Endothelial cell of umbilical vein (primary cell): ENCODE measurements around the gene RAN.

ENCODE experiments used
- EZH2 ChIP-seq: IDR thresholded peaks from 2 replicates; pipeline ENCODE4 v1.6.1; 2012; ENCODE audit warnings: borderline replicate concordance, low read depth, mild to moderate bottlenecking, moderate library complexity, low read length, inconsistent platforms; ENCODE audit not compliant: severe bottlenecking
- FOS ChIP-seq: IDR thresholded peaks from 2 replicates; pipeline ENCODE4 v1.6.1; 2011; ENCODE audit warnings: mild to moderate bottlenecking, low read length, moderate library complexity, borderline replicate concordance; ENCODE audit not compliant: insufficient read depth
- GATA2 ChIP-seq: IDR thresholded peaks from 2 replicates; pipeline ENCODE4 v1.7.0; 2011; ENCODE audit warnings: low read depth, mild to moderate bottlenecking, moderate library complexity, mixed read lengths, low read length; ENCODE audit not compliant: insufficient read length, insufficient read depth
- JUN ChIP-seq: IDR thresholded peaks from 2 replicates; pipeline ENCODE4 v1.6.1; 2011; ENCODE audit warnings: borderline replicate concordance, low read depth; ENCODE audit not compliant: insufficient read length, insufficient read depth
- MYC ChIP-seq: IDR thresholded peaks from one replicate; pipeline ENCODE4 v1.6.1; 2011; ENCODE audit warnings: mild to moderate bottlenecking, low read depth, low read length
- POLR2A ChIP-seq: IDR thresholded peaks from 2 replicates; pipeline ENCODE4 v1.6.1; 2012; ENCODE audit warnings: low read depth, mild to moderate bottlenecking, control low read depth, low read length
- POLR2AphosphoS5 ChIP-seq: IDR thresholded peaks from 2 replicates; pipeline ENCODE4 v1.6.1; 2012; ENCODE audit warnings: low read depth, mild to moderate bottlenecking, control low read depth, low read length, moderate library complexity; ENCODE audit not compliant: insufficient read depth
- TF ChIP-seq, protein P1 (sequence below), 2 donors: IDR thresholded peaks; 1 replicate in 1 of 2; 2 replicates in 1 of 2; pipeline ENCODE4 v1.5.1; 2011; ENCODE audit warnings: low read length in 2 of 2, mild to moderate bottlenecking in 2 of 2, moderate library complexity in 2 of 2, control low read depth in 1 of 2, inconsistent platforms in 1 of 2, low read depth in 1 of 2; ENCODE audit not compliant: insufficient read depth in 1 of 2; ENCODE audit errors: extremely low read depth in 1 of 2
- TF ChIP-seq, protein P2 (sequence below): IDR thresholded peaks from 2 replicates; pipeline ENCODE4 v1.6.1; 2011; ENCODE audit not compliant: insufficient read depth, insufficient read length

GRCh38 chr12:130858084-130858483 is 13.8 kb upstream of the RAN start:
- no peak for TF ChIP-seq FOS
- TF ChIP-seq EZH2, result no peak
- TF ChIP-seq, protein P1, sequence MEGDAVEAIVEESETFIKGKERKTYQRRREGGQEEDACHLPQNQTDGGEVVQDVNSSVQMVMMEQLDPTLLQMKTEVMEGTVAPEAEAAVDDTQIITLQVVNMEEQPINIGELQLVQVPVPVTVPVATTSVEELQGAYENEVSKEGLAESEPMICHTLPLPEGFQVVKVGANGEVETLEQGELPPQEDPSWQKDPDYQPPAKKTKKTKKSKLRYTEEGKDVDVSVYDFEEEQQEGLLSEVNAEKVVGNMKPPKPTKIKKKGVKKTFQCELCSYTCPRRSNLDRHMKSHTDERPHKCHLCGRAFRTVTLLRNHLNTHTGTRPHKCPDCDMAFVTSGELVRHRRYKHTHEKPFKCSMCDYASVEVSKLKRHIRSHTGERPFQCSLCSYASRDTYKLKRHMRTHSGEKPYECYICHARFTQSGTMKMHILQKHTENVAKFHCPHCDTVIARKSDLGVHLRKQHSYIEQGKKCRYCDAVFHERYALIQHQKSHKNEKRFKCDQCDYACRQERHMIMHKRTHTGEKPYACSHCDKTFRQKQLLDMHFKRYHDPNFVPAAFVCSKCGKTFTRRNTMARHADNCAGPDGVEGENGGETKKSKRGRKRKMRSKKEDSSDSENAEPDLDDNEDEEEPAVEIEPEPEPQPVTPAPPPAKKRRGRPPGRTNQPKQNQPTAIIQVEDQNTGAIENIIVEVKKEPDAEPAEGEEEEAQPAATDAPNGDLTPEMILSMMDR (IDR thresholded peaks at IDR 0.05; ENCODE audit: extremely low read depth in 1 of 2, insufficient read depth in 1 of 2, low read depth in 1 of 2, low read length in 2 of 2), result no peak
- TF ChIP-seq POLR2A, result no peak
- no peak for TF ChIP-seq MYC
- TF ChIP-seq, protein P2, sequence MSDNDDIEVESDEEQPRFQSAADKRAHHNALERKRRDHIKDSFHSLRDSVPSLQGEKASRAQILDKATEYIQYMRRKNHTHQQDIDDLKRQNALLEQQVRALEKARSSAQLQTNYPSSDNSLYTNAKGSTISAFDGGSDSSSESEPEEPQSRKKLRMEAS, result no peak
- TF ChIP-seq JUN, result no peak
- TF ChIP-seq POLR2AphosphoS5, result no peak
- no peak for TF ChIP-seq GATA2
